Prostate gland (tissue), 1 donor: Measurements from ENCODE around the gene GNLY.

ENCODE experiments used
- POLR2A ChIP-seq: fragments of 450-650 bp; IDR thresholded peaks from one replicate; pipeline ENCODE4 v1.6.1; 2016; ENCODE audit warnings: antibody characterized with exemption, mild to moderate bottlenecking
- POLR2AphosphoS5 ChIP-seq: sonication (generic); formaldehyde crosslinking; IDR thresholded peaks from one replicate; pipeline ENCODE4 v1.6.1; 2017; ENCODE audit warnings: antibody characterized with exemption

GRCh38 chr2:85668857-85669142 is 25.4 kb upstream of the GNLY start:
- TF ChIP-seq POLR2A: no peak
- no peak for TF ChIP-seq POLR2AphosphoS5
